Measurements from ENCODE around the gene ZNF837. TPM values are rescaled to one million over a fixed set of nuclear protein-coding genes. Genes with fewer than 3 reads are reported as not detected.

The ZNF837 gene
- total and polyA plus RNA-seq, 2 of the 13 experiments (the other 11 are each of a cell fraction or from before 2014, with no cell fraction given), result 0.29 to 1.3 TPM

- TF ChIP-seq ZEB1 (IDR thresholded peaks at IDR 0.05; ENCODE audit: insufficient replicate concordance, low read depth), result no peak
- TF ChIP-seq ZNF749 (CRISPR knock-in tag; IDR thresholded peaks at IDR 0.05; ENCODE audit: borderline replicate concordance), result 0 out of 2 replicates have a peak, but pooled peaks have one; percentile 67
- TF ChIP-seq ZNF280B (CRISPR knock-in tag; IDR thresholded peaks at IDR 0.05; ENCODE audit: borderline replicate concordance), result peak; percentile 59; the same call in 1 of the 2 replicates
- 0 out of 2 replicates have a peak, but pooled peaks have one; percentile 39 for TF ChIP-seq HIVEP1 (CRISPR knock-in tag; IDR thresholded peaks at IDR 0.05)
- TF ChIP-seq MXD1 (CRISPR knock-in tag; IDR thresholded peaks at IDR 0.05), result peak; percentile 86
- no peak for TF ChIP-seq ZNF780A (CRISPR knock-in tag; IDR thresholded peaks at IDR 0.05)
- peak; percentile 80 for TF ChIP-seq ELF4 (CRISPR knock-in tag; IDR thresholded peaks at IDR 0.05; ENCODE audit: borderline replicate concordance)
- peak; percentile 79 for TF ChIP-seq ZBTB7B (CRISPR knock-in tag; IDR thresholded peaks at IDR 0.05)
- TF ChIP-seq ZNF691 (CRISPR knock-in tag; IDR thresholded peaks at IDR 0.05; ENCODE audit: borderline replicate concordance, low read depth), result peak; percentile 88
- TF ChIP-seq ZNF383 (CRISPR knock-in tag; IDR thresholded peaks at IDR 0.05; ENCODE audit: borderline replicate concordance), result no peak
- no peak for TF ChIP-seq ZNF234 (CRISPR knock-in tag; conservative IDR thresholded peaks at IDR 0.05)
- no peak for TF ChIP-seq ZZZ3 (CRISPR knock-in tag; IDR thresholded peaks at IDR 0.05; ENCODE audit: borderline replicate concordance)
- peak; percentile 82; the same call in 1 of the 2 replicates for TF ChIP-seq MAF1 (CRISPR knock-in tag; IDR thresholded peaks at IDR 0.05; ENCODE audit: borderline replicate concordance)
- peak; percentile 75; the same call in 1 of the 2 replicates for TF ChIP-seq ZSCAN9 (CRISPR knock-in tag; IDR thresholded peaks at IDR 0.05; ENCODE audit: borderline replicate concordance)
- TF ChIP-seq FOXA3 (CRISPR knock-in tag; IDR thresholded peaks at IDR 0.05), result peak; percentile 52; the same call in 1 of the 2 replicates
- peak; percentile 93 for TF ChIP-seq RFXANK (CRISPR knock-in tag; IDR thresholded peaks at IDR 0.05)
- peak; percentile 77; the same call in 1 of the 2 replicates for TF ChIP-seq ZNF879 (CRISPR knock-in tag; IDR thresholded peaks at IDR 0.05)
- no peak for TF ChIP-seq ZNF180 (CRISPR knock-in tag; IDR thresholded peaks at IDR 0.05; ENCODE audit: borderline replicate concordance, low read depth)
- TF ChIP-seq FOXM1 (CRISPR knock-in tag; IDR thresholded peaks at IDR 0.05), result 0 out of 2 replicates have a peak, but pooled peaks have one; percentile 38
- TF ChIP-seq DMTF1 (CRISPR knock-in tag; IDR thresholded peaks at IDR 0.05), result no peak; the same call in 1 of the 2 replicates
- peak; percentile 44 for TF ChIP-seq RFX5 (IDR thresholded peaks at IDR 0.05; ENCODE audit: low read depth, low read length)
- TF ChIP-seq RNF2 (conservative IDR thresholded peaks at IDR 0.05; ENCODE audit: low read depth), result 0 out of 2 replicates have a peak, but pooled peaks have one; percentile 72
- no peak for TF ChIP-seq NFE2L1 (CRISPR knock-in tag; IDR thresholded peaks at IDR 0.05; ENCODE audit: borderline replicate concordance)
- TF ChIP-seq MEIS1 (CRISPR knock-in tag; IDR thresholded peaks at IDR 0.05; ENCODE audit: borderline replicate concordance), result peak; percentile 93
Observed at GRCh38 chr19:58380662-58381459, at the start of gene ZNF837 (continued).
